AG09309 (cell line): ENCODE data around the gene B4GALT2.

Experiments
- DNase-seq: peaks from one replicate; pipeline ENCODE4 v3.0.0-alpha.2; 2010; ENCODE audit warnings: low read depth
- H3K4me3 ChIP-seq: 2 replicates; pipeline ENCODE4 v1.5.1; 2011; ENCODE audit warnings: mild to moderate bottlenecking, low read depth, low read length, moderate library complexity; ENCODE audit not compliant: control insufficient read depth
- TF ChIP-seq, protein P1 (sequence below): IDR thresholded peaks from 2 replicates; pipeline ENCODE4 v1.5.1; 2011; ENCODE audit warnings: mild to moderate bottlenecking, low read depth, low read length, inconsistent platforms; ENCODE audit not compliant: insufficient read depth, control insufficient read depth; ENCODE audit errors: missing control alignments

B4GALT2 gene

DNA sequence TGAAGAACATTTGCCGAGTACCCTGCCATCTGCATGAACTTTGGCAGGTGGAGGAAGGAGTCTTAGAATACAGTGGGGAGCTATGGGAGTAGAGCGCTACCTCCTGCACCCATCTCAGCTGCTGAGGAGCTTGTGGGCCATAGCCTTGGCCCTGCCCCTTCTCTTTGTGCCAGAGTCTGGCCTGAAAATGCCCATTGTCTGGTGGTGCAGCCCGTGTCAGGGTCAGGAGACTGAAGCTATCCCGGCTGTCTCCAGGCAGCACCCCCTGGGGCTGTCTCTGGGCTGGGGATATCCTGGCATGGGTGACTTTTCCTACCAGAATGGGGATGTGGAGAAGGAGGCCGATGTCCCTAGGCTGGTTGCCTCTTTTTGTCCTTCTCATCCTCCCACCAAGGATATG is 25.0 kb upstream of the B4GALT2 start:
- no peak overlapping the region for H3K4me3 ChIP-seq
- DNase-seq: no peak
- TF ChIP-seq, protein P1, sequence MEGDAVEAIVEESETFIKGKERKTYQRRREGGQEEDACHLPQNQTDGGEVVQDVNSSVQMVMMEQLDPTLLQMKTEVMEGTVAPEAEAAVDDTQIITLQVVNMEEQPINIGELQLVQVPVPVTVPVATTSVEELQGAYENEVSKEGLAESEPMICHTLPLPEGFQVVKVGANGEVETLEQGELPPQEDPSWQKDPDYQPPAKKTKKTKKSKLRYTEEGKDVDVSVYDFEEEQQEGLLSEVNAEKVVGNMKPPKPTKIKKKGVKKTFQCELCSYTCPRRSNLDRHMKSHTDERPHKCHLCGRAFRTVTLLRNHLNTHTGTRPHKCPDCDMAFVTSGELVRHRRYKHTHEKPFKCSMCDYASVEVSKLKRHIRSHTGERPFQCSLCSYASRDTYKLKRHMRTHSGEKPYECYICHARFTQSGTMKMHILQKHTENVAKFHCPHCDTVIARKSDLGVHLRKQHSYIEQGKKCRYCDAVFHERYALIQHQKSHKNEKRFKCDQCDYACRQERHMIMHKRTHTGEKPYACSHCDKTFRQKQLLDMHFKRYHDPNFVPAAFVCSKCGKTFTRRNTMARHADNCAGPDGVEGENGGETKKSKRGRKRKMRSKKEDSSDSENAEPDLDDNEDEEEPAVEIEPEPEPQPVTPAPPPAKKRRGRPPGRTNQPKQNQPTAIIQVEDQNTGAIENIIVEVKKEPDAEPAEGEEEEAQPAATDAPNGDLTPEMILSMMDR: no peak

DNA sequence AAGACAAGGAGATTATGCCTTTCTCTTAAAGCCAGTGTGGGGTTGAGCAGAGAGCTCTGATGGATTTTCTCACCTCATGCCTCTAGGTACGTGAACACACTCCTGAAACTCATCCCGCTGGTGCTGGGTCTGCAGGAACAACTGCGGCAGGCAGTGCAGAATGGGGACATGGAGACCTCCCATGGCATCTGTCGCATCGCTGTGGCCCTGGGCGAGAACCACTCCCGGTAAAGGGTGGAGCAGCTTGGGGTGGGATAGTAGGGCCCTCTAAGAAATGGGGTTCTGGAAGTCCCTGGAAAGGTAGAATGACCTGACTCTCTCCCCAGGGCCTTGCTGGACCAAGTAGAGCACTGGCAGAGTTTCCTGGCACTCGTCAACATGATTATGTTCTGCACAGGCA is 22.8 kb upstream of the B4GALT2 start:
- H3K4me3 ChIP-seq: no peak overlapping the region
- TF ChIP-seq, protein P1: no peak
- DNase-seq: no peak

DNA sequence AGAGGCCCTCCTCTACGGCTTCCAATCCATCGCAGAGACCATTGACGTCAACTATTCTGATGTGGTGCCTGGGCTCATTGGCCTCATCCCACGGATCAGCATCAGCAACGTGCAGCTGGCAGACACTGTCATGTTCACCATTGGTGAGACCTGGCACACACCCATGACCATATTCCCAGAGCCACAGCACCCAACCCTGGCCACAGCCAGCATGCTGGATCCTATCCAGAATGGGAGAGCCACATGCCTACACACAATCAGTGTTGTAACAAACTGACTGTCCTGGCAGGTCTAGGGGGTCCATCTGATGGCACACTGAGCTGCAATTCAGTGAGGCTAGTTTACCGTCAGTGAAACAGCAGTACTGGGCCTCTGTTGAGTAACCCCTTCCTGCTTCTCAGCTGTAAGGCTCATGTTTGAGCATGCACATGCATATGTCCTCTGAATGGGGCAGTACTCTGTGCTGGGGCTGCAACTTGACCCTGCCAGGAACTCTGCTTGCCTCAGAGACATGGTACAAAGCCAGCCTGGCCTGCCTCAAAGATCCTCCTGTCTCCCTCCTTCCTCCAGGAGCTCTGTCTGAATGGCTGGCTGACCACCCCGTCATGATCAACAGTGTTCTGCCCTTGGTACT is 21.5 kb upstream of the B4GALT2 start:
- TF ChIP-seq, protein P1: no peak
- no peak for DNase-seq

DNA sequence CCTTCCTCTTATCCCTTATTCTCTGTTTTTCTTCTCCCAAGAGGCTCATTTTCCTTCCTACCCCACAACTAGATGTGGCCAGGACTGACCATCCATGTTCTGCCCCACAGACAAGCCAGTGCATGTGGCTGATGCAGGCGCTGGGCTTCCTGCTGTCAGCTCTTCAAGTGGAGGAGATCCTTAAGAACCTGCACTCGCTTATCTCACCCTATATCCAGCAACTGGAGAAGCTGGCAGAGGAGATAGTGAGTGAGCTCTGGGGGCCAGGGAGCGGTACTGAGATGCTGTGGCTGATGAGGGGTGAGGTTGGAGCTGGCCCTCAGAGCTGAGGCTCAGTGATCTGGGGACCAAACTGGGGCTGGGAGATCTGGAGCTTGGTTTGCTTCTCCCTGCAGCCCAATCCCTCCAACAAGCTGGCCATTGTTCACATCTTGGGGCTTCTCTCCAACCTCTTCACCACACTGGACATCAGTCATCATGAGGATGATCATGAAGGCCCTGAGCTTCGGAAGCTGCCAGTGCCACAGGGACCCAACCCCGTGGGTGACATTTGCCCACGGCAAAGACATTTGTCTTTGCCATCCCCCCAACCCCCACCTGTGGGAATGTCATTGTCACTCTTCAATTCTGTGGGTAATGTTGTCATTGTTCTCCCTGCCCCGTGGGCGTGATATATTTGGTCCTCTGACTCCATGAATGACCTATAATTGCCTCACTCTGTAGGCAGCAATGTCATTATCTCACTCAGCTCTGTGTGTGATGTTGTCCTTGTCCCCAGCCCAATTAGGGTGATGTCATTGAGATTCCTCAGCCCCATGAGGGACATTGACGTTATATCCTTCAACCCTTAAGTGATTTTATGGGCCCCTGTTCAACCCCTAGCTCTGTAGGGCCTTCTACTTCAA is 20.4 kb upstream of the B4GALT2 start:
- DNase-seq: no peak
- H3K4me3 ChIP-seq: no peak overlapping the region
- TF ChIP-seq, protein P1: no peak

More for the DNA sequence above, 21.5 kb upstream of the B4GALT2 start:
- no peak overlapping the region for H3K4me3 ChIP-seq

DNA sequence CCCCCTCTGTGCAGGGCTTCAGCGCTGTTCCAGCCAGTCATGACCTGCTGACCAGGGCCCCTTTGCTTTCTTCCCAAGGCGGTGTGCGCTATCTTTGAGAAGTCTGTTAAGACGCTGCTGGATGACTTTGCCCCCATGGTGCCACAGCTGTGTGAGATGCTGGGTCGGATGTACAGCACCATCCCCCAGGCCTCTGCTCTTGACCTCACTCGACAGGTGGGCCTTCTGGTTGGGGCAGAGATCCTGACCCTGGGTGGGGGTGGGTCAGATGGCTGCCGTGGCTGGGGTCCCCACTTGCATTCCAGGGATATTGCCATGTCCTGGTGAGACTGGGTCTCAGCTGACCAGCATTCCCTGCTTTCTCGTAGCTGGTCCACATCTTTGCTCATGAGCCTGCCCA is 18.2 kb upstream of the B4GALT2 start:
- no peak for DNase-seq
- H3K4me3 ChIP-seq: no peak overlapping the region
- TF ChIP-seq, protein P1: no peak

DNA sequence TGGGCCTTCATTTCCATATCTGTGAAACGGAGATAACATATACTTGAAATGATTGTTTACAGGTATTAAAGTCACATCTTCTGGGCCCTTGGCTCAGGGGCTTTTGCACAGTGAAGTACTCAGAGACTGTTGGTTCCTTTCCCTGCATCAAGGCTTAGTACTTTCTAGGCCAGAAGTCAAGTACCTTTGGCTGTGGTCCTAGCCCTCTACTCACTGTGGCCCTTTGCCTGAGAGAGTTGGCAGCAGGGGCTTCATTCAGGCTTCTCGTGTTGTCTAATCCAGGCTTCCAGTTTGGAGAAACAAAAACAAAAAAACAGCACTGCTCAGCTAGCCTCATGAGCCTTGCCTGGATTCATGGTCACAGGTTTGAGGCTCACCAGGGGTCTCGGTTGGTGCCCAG is 17.3 kb upstream of the B4GALT2 start:
- TF ChIP-seq, protein P1: no peak
- H3K4me3 ChIP-seq: no peak overlapping the region
- no peak for DNase-seq
